ENCODE results near the gene LRP8. TPM values are rescaled to one million over a fixed set of nuclear protein-coding genes. Genes with fewer than 3 reads are reported as not detected.
A peak's percentile ranks its signal among the peaks of the same experiment; 100 is the strongest.

The LRP8 gene
- total and polyA plus RNA-seq, 2 of the 13 experiments (the other 11 are each of a cell fraction or from before 2014, with no cell fraction given), result 17.3 to 17.4 TPM

- TF ChIP-seq ATF1 (CRISPR knock-in tag; IDR thresholded peaks at IDR 0.05), result peak; percentile 100
- TF ChIP-seq, protein P1, sequence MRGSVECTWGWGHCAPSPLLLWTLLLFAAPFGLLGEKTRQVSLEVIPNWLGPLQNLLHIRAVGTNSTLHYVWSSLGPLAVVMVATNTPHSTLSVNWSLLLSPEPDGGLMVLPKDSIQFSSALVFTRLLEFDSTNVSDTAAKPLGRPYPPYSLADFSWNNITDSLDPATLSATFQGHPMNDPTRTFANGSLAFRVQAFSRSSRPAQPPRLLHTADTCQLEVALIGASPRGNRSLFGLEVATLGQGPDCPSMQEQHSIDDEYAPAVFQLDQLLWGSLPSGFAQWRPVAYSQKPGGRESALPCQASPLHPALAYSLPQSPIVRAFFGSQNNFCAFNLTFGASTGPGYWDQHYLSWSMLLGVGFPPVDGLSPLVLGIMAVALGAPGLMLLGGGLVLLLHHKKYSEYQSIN (CRISPR knock-in tag; IDR thresholded peaks at IDR 0.05; ENCODE audit: borderline replicate concordance), result no peak
- TF ChIP-seq ZNF709 (CRISPR knock-in tag; IDR thresholded peaks at IDR 0.05), result peak; percentile 84; the same call in 1 of the 2 replicates
- TF ChIP-seq ZNF3 (CRISPR knock-in tag; IDR thresholded peaks at IDR 0.05), result no peak
- TF ChIP-seq, protein P2, sequence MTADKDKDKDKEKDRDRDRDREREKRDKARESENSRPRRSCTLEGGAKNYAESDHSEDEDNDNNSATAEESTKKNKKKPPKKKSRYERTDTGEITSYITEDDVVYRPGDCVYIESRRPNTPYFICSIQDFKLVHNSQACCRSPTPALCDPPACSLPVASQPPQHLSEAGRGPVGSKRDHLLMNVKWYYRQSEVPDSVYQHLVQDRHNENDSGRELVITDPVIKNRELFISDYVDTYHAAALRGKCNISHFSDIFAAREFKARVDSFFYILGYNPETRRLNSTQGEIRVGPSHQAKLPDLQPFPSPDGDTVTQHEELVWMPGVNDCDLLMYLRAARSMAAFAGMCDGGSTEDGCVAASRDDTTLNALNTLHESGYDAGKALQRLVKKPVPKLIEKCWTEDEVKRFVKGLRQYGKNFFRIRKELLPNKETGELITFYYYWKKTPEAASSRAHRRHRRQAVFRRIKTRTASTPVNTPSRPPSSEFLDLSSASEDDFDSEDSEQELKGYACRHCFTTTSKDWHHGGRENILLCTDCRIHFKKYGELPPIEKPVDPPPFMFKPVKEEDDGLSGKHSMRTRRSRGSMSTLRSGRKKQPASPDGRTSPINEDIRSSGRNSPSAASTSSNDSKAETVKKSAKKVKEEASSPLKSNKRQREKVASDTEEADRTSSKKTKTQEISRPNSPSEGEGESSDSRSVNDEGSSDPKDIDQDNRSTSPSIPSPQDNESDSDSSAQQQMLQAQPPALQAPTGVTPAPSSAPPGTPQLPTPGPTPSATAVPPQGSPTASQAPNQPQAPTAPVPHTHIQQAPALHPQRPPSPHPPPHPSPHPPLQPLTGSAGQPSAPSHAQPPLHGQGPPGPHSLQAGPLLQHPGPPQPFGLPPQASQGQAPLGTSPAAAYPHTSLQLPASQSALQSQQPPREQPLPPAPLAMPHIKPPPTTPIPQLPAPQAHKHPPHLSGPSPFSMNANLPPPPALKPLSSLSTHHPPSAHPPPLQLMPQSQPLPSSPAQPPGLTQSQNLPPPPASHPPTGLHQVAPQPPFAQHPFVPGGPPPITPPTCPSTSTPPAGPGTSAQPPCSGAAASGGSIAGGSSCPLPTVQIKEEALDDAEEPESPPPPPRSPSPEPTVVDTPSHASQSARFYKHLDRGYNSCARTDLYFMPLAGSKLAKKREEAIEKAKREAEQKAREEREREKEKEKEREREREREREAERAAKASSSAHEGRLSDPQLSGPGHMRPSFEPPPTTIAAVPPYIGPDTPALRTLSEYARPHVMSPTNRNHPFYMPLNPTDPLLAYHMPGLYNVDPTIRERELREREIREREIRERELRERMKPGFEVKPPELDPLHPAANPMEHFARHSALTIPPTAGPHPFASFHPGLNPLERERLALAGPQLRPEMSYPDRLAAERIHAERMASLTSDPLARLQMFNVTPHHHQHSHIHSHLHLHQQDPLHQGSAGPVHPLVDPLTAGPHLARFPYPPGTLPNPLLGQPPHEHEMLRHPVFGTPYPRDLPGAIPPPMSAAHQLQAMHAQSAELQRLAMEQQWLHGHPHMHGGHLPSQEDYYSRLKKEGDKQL (CRISPR knock-in tag; IDR thresholded peaks at IDR 0.05; ENCODE audit: low read depth), result no peak
- TF ChIP-seq ZNF660 (CRISPR knock-in tag; IDR thresholded peaks at IDR 0.05; ENCODE audit: borderline replicate concordance, low read depth), result no peak
- TF ChIP-seq NFE2 (CRISPR knock-in tag; IDR thresholded peaks at IDR 0.05), result no peak
- TF ChIP-seq ZMYM2 (CRISPR knock-in tag; IDR thresholded peaks at IDR 0.05), result no peak
- TF ChIP-seq ZNF18 (CRISPR knock-in tag; IDR thresholded peaks at IDR 0.05; ENCODE audit: insufficient replicate concordance), result peak; percentile 62
- peak; percentile 25; the same call in 1 of the 2 replicates for TF ChIP-seq TCF7 (IDR thresholded peaks at IDR 0.05; ENCODE audit: low read depth)
- no peak for TF ChIP-seq ZNF784 (CRISPR knock-in tag; IDR thresholded peaks at IDR 0.05; ENCODE audit: borderline replicate concordance)
- peak; percentile 85 for TF ChIP-seq ZNF124 (CRISPR knock-in tag; IDR thresholded peaks at IDR 0.05)
- no peak for TF ChIP-seq PRDM15 (CRISPR knock-in tag; IDR thresholded peaks at IDR 0.05)
- no peak for TF ChIP-seq RFX1 (IDR thresholded peaks at IDR 0.05)
- TF ChIP-seq RARA (CRISPR knock-in tag; IDR thresholded peaks at IDR 0.05), result peak; percentile 77
Observed at GRCh38 chr1:53238197-53239155, 89.4 kb downstream of the LRP8 start, which contains the start of gene MAGOH (continued).
